Measurements from ENCODE around the gene OR5AU1. TPM values are rescaled to one million over a fixed set of nuclear protein-coding genes. Genes with fewer than 3 reads are reported as not detected.

OR5AU1 gene
- polyA plus RNA-seq, 1 donor from 2014 or later = not detected

DNA sequence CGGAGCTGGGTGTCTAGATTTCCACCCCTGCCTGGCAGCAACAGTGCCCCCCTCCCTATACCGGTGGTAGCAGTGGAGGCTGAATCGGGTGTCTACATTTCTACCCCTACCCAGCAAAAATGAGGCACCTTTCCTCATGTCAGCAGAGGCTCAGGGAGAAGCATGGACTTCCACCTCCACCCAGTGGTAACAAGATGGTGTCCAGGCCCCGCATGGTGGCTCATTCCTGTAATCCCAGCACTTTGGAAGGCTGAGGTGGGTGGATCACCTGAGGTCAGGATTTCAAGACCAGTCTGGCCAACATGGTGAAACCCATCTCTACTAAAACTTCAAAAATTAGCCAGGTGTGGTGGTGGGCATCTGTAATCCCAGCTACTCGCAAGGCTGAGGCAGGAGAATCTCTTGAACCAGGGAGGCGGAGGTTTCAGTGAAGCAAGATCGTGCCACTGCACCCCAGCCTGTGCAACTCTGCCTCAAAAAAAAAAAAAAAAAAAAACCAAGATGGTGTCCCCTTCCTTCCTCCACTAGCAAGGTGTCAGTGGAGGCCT is 35.5 kb upstream of the OR5AU1 start:
- H3K79me2 ChIP-seq (replicated peaks; ENCODE audit: insufficient read depth, low read length) = no peaks in the 10 kb centered on the region
- no peak overlapping the region for H3K4me3 ChIP-seq (ENCODE audit: low read length)
- TF ChIP-seq EP300 (conservative IDR thresholded peaks at IDR 0.05; ENCODE audit: poor library complexity, severe bottlenecking) = no peak
- TF ChIP-seq MXI1 (conservative IDR thresholded peaks at IDR 0.05; ENCODE audit: poor library complexity, severe bottlenecking) = no peak
- TF ChIP-seq, protein P1, sequence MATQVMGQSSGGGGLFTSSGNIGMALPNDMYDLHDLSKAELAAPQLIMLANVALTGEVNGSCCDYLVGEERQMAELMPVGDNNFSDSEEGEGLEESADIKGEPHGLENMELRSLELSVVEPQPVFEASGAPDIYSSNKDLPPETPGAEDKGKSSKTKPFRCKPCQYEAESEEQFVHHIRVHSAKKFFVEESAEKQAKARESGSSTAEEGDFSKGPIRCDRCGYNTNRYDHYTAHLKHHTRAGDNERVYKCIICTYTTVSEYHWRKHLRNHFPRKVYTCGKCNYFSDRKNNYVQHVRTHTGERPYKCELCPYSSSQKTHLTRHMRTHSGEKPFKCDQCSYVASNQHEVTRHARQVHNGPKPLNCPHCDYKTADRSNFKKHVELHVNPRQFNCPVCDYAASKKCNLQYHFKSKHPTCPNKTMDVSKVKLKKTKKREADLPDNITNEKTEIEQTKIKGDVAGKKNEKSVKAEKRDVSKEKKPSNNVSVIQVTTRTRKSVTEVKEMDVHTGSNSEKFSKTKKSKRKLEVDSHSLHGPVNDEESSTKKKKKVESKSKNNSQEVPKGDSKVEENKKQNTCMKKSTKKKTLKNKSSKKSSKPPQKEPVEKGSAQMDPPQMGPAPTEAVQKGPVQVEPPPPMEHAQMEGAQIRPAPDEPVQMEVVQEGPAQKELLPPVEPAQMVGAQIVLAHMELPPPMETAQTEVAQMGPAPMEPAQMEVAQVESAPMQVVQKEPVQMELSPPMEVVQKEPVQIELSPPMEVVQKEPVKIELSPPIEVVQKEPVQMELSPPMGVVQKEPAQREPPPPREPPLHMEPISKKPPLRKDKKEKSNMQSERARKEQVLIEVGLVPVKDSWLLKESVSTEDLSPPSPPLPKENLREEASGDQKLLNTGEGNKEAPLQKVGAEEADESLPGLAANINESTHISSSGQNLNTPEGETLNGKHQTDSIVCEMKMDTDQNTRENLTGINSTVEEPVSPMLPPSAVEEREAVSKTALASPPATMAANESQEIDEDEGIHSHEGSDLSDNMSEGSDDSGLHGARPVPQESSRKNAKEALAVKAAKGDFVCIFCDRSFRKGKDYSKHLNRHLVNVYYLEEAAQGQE (IDR thresholded peaks at IDR 0.05; ENCODE audit: borderline replicate concordance) = no peak
- TF ChIP-seq, protein P2, sequence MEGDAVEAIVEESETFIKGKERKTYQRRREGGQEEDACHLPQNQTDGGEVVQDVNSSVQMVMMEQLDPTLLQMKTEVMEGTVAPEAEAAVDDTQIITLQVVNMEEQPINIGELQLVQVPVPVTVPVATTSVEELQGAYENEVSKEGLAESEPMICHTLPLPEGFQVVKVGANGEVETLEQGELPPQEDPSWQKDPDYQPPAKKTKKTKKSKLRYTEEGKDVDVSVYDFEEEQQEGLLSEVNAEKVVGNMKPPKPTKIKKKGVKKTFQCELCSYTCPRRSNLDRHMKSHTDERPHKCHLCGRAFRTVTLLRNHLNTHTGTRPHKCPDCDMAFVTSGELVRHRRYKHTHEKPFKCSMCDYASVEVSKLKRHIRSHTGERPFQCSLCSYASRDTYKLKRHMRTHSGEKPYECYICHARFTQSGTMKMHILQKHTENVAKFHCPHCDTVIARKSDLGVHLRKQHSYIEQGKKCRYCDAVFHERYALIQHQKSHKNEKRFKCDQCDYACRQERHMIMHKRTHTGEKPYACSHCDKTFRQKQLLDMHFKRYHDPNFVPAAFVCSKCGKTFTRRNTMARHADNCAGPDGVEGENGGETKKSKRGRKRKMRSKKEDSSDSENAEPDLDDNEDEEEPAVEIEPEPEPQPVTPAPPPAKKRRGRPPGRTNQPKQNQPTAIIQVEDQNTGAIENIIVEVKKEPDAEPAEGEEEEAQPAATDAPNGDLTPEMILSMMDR (IDR thresholded peaks at IDR 0.05; ENCODE audit: poor library complexity, severe bottlenecking) = no peak
- no peak for TF ChIP-seq TAF1 (IDR thresholded peaks at IDR 0.05; ENCODE audit: low read depth)
- TF ChIP-seq POLR2AphosphoS5 (IDR thresholded peaks at IDR 0.05) = no peak
- TF ChIP-seq SMC3 (conservative IDR thresholded peaks at IDR 0.05; ENCODE audit: poor library complexity) = no peak
- no peak for TF ChIP-seq EZH2 (IDR thresholded peaks at IDR 0.05; ENCODE audit: borderline replicate concordance, insufficient read depth, low read length, poor library complexity, severe bottlenecking)
- no peak for TF ChIP-seq RAD21 (conservative IDR thresholded peaks at IDR 0.05)
- no peaks in the 10 kb centered on the region for H3F3A ChIP-seq (ENCODE audit: insufficient read depth, low read length, poor library complexity, severe bottlenecking)
- H3K36me3 ChIP-seq (ENCODE audit: insufficient read depth, low read length) = no peaks in the 10 kb centered on the region
- no peaks in the 10 kb centered on the region for H3K9me3 ChIP-seq (ENCODE audit: low read length)
- H3K4me2 ChIP-seq (ENCODE audit: low read length) = no peak overlapping the region
- no peak overlapping the region for H3K27ac ChIP-seq (ENCODE audit: low read length)
- H3K9ac ChIP-seq (ENCODE audit: low read length) = no peak overlapping the region
- H4K20me1 ChIP-seq (ENCODE audit: insufficient read depth) = no peaks in the 10 kb centered on the region
- no peaks in the 10 kb centered on the region for H3K27me3 ChIP-seq (ENCODE audit: insufficient read depth, low read depth, low read length)
- H2AFZ ChIP-seq (ENCODE audit: low read depth, low read length) = no peak overlapping the region
- no peaks in the 10 kb centered on the region for H3K9me2 ChIP-seq (ENCODE audit: insufficient read depth, low read length)

DNA sequence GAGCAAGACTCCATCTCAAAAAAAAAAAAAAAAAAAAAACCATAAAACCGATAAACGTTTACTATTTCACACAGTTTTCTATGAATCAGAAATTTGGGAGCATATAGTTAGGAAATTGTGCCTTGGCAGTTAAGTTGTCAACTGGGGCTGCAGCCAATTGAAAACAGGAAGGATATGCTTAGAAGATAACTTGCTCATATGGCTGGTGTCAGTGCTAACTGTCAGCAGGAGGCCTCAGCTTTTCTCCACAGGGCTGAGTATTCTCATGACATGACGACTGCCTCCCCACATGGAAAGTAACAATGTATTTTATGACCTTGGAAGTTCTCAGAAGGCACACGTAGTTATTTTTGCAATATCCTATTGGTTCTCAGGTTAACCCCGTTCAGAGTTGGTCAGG is 29.6 kb upstream of the OR5AU1 start:
- Histone ChIP-seq H3K4me3 (ENCODE audit: low read length) (no peak overlapping the region), H3K9me2 (ENCODE audit: insufficient read depth, low read length) (no peaks in the 10 kb centered on the region), H4K20me1 (ENCODE audit: insufficient read depth) (no peaks in the 10 kb centered on the region)

More for the DNA sequence above, 29.6 kb upstream of the OR5AU1 start:
- no peaks in the 10 kb centered on the region for H3K9me3 ChIP-seq (ENCODE audit: low read length)
- no peaks in the 10 kb centered on the region for H3K27me3 ChIP-seq (ENCODE audit: insufficient read depth, low read depth, low read length)
- no peaks in the 10 kb centered on the region for H3K79me2 ChIP-seq (replicated peaks; ENCODE audit: insufficient read depth, low read length)
- no peak overlapping the region for H3K27ac ChIP-seq (ENCODE audit: low read length)
- TF ChIP-seq SMC3 (conservative IDR thresholded peaks at IDR 0.05; ENCODE audit: poor library complexity) (no peak), POLR2AphosphoS5 (IDR thresholded peaks at IDR 0.05) (no peak), RAD21 (conservative IDR thresholded peaks at IDR 0.05) (no peak), EZH2 (IDR thresholded peaks at IDR 0.05; ENCODE audit: borderline replicate concordance, insufficient read depth, low read length, poor library complexity, severe bottlenecking) (no peak), EP300 (conservative IDR thresholded peaks at IDR 0.05; ENCODE audit: poor library complexity, severe bottlenecking) (no peak), TAF1 (IDR thresholded peaks at IDR 0.05; ENCODE audit: low read depth) (no peak), MXI1 (conservative IDR thresholded peaks at IDR 0.05; ENCODE audit: poor library complexity, severe bottlenecking) (no peak)
- TF ChIP-seq, protein P1 (IDR thresholded peaks at IDR 0.05; ENCODE audit: borderline replicate concordance) = no peak
- TF ChIP-seq, protein P2 (IDR thresholded peaks at IDR 0.05; ENCODE audit: poor library complexity, severe bottlenecking) = no peak
- no peaks in the 10 kb centered on the region for H3F3A ChIP-seq (ENCODE audit: insufficient read depth, low read length, poor library complexity, severe bottlenecking)
- no peaks in the 10 kb centered on the region for H3K36me3 ChIP-seq (ENCODE audit: insufficient read depth, low read length)
- no peak overlapping the region for H2AFZ ChIP-seq (ENCODE audit: low read depth, low read length)
- no peak overlapping the region for H3K4me2 ChIP-seq (ENCODE audit: low read length)
- no peak overlapping the region for H3K9ac ChIP-seq (ENCODE audit: low read length)

Measured in neural cell (in vitro differentiated cells).